Activated CD8-positive, alpha-beta memory T cell treated with anti-CD3 and anti-CD28 coated beads for 36 hours (primary cell): ENCODE measurements around the gene GATA3. TPM values are rescaled to one million over a fixed set of nuclear protein-coding genes. Genes with fewer than 3 reads are reported as not detected.
"Not testable (repeated sequence)": the region's sequence is repeated elsewhere in the genome, so short reads cannot be mapped to it uniquely, and the experiment has no call there.

Source experiments
- CTCF ChIA-PET: fragments of 350-600 bp; sonication (Branson Sonifier 250); formaldehyde crosslinking; loops from one replicate; lab custom pipeline; 2021; ENCODE audit warnings: antibody characterized with exemption; lab: Charles Lee
- POLR2A ChIA-PET: fragments of 350-600 bp; sonication (Branson Sonifier 250); formaldehyde crosslinking; loops from one replicate; lab custom pipeline; 2021; ENCODE audit warnings: antibody characterized with exemption; lab: Charles Lee
- total RNA-seq, 2 experiments: library from RNA; stranded (reverse); gene quantifications; one replicate each; pipeline ENCODE4 v1.2.3, GENCODE V29; 2021

Gene GATA3
- total RNA-seq = 10 to 100 TPM; 31.1 to 32.9 TPM

DNA sequence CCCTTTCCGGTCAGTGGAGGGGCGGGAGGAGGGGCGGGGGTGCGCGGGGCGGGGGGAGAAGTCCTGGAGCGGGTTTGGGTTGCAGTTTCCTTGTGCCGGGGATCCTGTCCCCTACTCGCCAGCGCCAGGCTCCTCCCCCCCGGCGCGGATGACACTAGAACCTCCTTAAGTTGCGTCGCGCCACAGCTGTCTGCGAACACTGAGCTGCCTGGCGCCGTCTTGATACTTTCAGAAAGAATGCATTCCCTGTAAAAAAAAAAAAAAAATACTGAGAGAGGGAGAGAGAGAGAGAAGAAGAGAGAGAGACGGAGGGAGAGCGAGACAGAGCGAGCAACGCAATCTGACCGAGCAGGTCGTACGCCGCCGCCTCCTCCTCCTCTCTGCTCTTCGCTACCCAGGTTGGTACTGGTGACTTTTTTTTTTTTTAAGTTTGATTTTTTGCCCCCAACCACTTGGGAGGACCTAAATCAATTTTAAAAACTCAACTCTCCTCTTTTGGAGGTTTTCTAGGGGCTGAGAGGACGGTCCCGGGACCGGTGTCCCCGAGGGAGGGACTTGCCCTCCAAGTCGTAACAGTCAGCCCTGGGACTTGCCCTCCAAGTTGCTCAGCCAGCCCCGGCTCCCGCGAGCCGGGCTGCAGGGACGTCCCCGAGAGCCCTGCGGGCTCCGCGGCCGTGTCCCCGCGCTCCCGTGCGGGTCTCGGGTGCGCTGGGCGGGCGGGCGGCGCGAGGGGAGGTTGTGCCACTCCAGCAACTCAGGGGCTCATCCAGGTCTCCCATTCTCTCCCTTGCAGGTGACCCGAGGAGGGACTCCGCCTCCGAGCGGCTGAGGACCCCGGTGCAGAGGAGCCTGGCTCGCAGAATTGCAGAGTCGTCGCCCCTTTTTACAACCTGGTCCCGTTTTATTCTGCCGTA is at the start of gene GATA3:
GATA3 (plus strand) TSS at position 195 of the 914 bp plus-strand sequence. CDS start 968 bp downstream, outside the sequence.
- CTCF ChIA-PET = interaction anchor here (0.6 kb wide), 2 partner anchors 12 to 1240 kb away, joined by 3 to 4 read pairs; no protein-coding TSS in a partner anchor
- POLR2A ChIA-PET = interaction anchor here (0.6 to 1.7 kb wide), 8 partner anchors 75 to 402 kb away, joined by 3 to 7 read pairs (median 4); no protein-coding TSS in a partner anchor

- POLR2A ChIA-PET = no interaction called here
- CTCF ChIA-PET = no interaction called here
Observed at GRCh38 chr10:8006274-8006999, 48.1 kb upstream of the GATA3 start.

- POLR2A ChIA-PET = no interaction called here
- CTCF ChIA-PET = no interaction called here
Observed at GRCh38 chr10:8009031-8009430, 45.5 kb upstream of the GATA3 start.

DNA sequence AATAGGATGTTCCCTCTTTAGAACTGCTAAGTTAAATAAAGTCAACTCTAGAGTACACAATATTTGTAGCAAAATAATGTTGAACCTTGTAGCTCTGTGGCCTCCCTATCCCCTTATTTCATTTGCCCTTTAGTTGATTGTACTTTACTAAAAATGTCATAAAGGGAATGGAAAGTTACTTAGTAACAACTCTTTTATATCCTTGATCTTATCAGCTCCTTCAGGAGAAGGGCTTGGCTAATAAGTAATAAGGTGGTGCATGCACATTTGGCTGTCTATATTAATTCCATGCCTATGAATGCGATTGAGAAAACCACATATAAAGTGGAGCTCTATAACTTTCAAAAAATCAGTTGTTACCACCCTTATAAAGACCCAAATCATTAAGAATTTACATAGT is 41.5 kb upstream of the GATA3 start:
- CTCF ChIA-PET = interaction anchor here (1.0 kb wide), 1 partner anchor 21 kb away, joined by 6 read pairs; no protein-coding TSS in a partner anchor

GRCh38 chr10:8013619-8014018 is 40.9 kb upstream of the GATA3 start:
- CTCF ChIA-PET = no interaction called here
- POLR2A ChIA-PET = no interaction called here

More for the DNA sequence above, 41.5 kb upstream of the GATA3 start:
- POLR2A ChIA-PET = no interaction called here

DNA sequence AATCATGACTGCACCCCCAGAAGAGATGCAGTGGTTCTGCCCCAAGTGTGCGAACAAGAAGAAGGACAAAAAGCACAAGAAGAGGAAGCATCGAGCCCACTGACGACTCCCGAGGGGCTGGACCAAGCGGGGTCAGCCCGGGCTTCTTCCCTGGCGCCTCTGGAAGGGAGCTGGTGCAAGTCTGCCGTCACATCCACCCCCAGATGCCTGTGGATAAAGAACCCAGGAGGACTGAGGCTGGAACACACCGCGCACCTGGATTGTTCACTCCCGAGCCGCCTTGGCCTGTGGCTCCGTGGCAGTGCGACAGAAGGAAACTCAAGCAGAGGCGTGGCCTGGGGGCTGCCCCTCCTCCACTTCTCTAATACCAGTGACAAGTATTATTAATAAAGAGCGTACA is 39.8 kb upstream of the GATA3 start:
- ChIA-PET POLR2A (no interaction called here), CTCF (no interaction called here)

- CTCF ChIA-PET = no interaction called here
- POLR2A ChIA-PET = no interaction called here
Observed at GRCh38 chr10:8017277-8017676, 37.2 kb upstream of the GATA3 start.

DNA sequence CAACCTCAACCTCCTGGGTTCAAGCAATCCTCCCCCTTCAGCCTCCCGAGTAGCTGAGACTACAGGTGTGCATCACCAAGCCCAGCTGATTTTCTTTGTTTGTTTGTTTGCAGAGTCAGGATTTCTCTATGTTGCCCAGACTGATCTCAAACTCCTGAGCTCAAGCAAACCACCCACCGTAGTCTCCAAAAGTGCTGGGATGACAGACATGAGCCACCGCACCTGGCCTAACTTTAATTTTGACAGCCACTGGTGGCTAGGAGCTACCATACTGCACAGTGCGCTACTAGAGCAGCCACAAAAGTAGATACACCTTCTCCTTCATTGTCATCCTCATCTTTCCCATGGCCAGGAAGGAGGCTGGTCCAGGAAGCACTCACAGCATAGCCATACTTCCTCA is 31.2 kb upstream of the GATA3 start:
- POLR2A ChIA-PET = interaction anchor here (0.6 kb wide), 1 partner anchor 246 kb away, joined by 3 read pairs; no protein-coding TSS in a partner anchor

GRCh38 chr10:8023851-8024250 is 30.6 kb upstream of the GATA3 start:
- POLR2A ChIA-PET = interaction anchor here (0.6 kb wide), 1 partner anchor 247 kb away, joined by 3 read pairs; no protein-coding TSS in a partner anchor

More for the DNA sequence above, 31.2 kb upstream of the GATA3 start:
- CTCF ChIA-PET = no interaction called here

GRCh38 chr10:8026349-8027259 is 27.9 kb upstream of the GATA3 start:
- ChIA-PET POLR2A (no interaction called here), CTCF (interaction anchor here (0.6 kb wide), 2 partner anchors 502 to 682 kb away, joined by 3 to 4 read pairs; no protein-coding TSS in a partner anchor)

More at GRCh38 chr10:8023851-8024250, 30.6 kb upstream of the GATA3 start:
- CTCF ChIA-PET = no interaction called here

DNA sequence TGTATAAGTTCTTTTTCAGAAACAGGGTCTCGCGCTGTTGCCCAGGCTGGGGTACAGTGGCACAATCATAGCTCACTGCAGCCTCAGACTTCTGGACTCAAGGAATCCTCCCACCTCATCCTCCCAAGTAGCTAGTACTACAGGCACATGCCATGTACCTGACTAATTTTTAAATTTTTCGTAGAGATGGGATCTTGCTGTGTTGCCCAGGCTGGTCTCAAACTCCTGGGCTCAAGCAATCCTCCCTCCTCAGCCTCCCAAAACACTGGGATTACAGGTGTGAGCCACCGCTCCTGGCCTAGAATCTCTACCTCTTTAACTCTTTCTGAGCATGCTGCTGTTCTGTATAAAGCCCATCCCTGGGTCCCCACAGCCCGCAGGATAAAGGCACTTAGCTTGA is 23.3 kb upstream of the GATA3 start:
- POLR2A ChIA-PET, CTCF ChIA-PET: not testable (repeated sequence)

DNA sequence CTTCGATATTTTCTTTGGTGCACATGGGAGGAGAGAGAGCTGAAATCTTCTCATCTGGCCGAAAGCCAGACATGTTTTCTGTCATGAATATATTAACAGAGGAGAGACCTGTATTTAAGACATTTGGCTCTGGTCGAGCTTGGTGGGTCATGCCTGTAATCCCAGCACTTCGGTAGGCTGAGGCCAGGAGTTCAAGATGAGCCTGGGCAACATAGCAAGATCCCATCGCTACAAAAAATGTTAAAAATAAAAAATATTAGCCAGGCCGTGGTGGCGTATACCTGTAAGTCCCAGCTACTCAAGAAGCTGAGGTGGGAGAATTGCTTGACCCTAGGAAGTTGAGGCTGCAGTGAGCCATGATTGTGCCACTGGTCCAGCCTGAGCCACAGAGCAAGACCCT is 21.9 kb upstream of the GATA3 start:
- ChIA-PET CTCF (no interaction called here), POLR2A (no interaction called here)

GRCh38 chr10:8033812-8034465 is 20.5 kb upstream of the GATA3 start:
- ChIA-PET CTCF (interaction anchor here (0.5 to 1.4 kb wide), 3 partner anchors 19 to 450 kb away, joined by 3 to 6 read pairs (median 3); no protein-coding TSS in a partner anchor), POLR2A (no interaction called here)

- ChIA-PET POLR2A (no interaction called here), CTCF (interaction anchor here (0.5 to 1.4 kb wide), 2 partner anchors 18 to 450 kb away, joined by 3 read pairs; no protein-coding TSS in a partner anchor)
Observed at GRCh38 chr10:8034466-8035005, 20.0 kb upstream of the GATA3 start.

DNA sequence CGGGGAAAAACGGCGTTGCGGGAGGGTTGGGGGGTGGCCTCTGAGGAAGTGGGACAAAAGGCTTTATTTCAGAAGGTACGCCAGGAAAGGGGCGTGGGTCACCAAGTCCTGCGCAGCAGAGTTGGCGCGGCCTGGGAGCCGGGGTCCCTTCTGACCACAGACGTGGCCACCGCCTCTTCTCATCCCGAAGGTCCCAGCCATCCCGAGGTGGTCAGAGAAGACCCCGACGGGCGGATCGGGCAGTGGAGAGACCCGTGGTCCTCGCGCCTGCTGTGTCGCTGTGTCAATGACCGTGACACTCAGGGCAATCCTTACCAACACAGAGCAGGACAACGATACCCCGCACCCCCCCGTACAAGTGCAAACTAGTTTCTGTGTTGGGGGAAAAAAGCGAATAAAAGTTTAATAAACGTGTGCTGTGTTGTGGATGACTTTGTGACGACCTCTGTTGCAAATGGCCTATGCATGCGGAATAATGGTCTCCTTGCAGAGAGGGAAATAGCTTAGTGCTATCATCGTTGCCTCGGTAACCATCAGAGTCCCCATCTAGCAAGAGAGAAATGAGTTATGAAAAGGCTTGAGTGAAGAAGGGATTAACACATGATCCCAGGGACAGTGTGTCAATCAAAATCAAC is 19.4 kb upstream of the GATA3 start:
- ChIA-PET CTCF (no interaction called here), POLR2A (no interaction called here)

DNA sequence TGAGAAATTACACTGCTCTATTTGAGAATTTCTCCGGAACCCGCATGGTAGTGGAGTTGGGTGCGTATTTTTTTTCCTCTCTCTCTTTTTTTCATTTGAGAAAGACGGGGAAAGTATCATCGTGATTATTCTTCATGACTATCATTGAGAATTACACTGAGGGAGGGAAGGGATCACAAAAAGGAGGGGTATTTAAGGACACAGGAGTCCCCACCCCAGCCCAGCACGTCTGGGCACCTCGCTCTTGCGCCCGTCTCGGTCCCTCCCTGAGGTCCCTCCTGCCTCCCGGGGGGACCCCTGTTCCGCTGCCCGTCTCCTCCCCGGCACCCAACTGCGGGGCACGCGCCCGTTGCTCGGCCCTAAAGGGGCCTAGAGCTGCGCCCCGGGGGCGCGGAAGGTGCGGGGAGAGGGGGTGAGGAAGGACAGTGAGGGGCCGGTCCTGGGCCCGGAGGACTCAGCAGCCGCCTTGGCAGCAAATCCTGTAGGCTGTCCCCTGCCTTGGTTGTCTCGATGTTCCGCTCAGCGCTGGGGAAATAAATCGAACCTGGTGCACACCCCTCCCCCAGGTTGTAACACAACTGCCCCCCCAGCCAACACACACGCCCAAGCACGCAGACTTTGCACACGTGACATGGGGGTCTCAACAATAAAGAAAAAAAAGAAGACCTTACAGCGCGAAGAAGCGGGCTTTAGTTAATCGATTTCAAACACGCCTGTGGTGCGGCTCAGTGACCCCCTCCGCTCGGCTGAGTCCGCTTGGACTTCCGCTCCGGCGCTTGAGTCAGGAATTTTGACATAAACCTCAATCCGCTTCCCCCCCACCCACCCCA is 18.6 kb upstream of the GATA3 start:
- ChIA-PET CTCF (interaction anchor here (0.6 kb wide), 1 partner anchor 1248 kb away, joined by 4 read pairs; no protein-coding TSS in a partner anchor), POLR2A (no interaction called here)
